MCF 10A (cell line): ENCODE data around the gene SRSF10. TPM values are rescaled to one million over a fixed set of nuclear protein-coding genes. Genes with fewer than 3 reads are reported as not detected.

Experiments
- BruUV-seq: library from RNA; stranded (reverse); fragments of 400-500 nt; replicated peaks from 2 replicates; lab custom pipeline; 2021; lab: Mats Ljungman, UMichigan
- CTCF ChIA-PET: fragments of 300-600 bp; sonication (Branson Sonifier 250); formaldehyde crosslinking; extraction: SDS; loops from one replicate; lab custom pipeline; 2021; ENCODE audit warnings: antibody characterized with exemption, inconsistent platforms; lab: Yijun Ruan, JAX
- POLR2A ChIA-PET: fragments of 300-600, 350-650 bp; sonication (Branson Sonifier 250); formaldehyde crosslinking; extraction: SDS; loops from one replicate; lab custom pipeline; 2020; ENCODE audit warnings: antibody characterized with exemption, inconsistent platforms; lab: Yijun Ruan, JAX
- DNase-seq: peaks from one replicate; pipeline ENCODE4 v3.0.0-alpha.2; 2018; ENCODE audit not compliant: unreplicated experiment
- H3K27ac Mint-ChIP-seq: one replicate; pipeline ENCODE4 v1.8.0; 2022; ENCODE audit warnings: mild to moderate bottlenecking, low read depth, mixed read lengths; ENCODE audit not compliant: unreplicated experiment
- H3K27me3 Mint-ChIP-seq: one replicate; pipeline ENCODE4 v1.8.0; 2022; ENCODE audit warnings: mixed read lengths; ENCODE audit not compliant: insufficient read depth, unreplicated experiment
- H3K36me3 Mint-ChIP-seq: one replicate; pipeline ENCODE4 v1.8.0; 2022; ENCODE audit warnings: mild to moderate bottlenecking, moderate library complexity, mixed read lengths; ENCODE audit not compliant: insufficient read depth, unreplicated experiment
- H3K4me1 Mint-ChIP-seq: one replicate; pipeline ENCODE4 v1.8.0; 2022; ENCODE audit warnings: mixed read lengths; ENCODE audit not compliant: insufficient read depth, unreplicated experiment
- H3K4me3 Mint-ChIP-seq: one replicate; pipeline ENCODE4 v1.8.0; 2022; ENCODE audit warnings: mild to moderate bottlenecking, moderate library complexity, mixed read lengths; ENCODE audit not compliant: unreplicated experiment
- H3K9me3 Mint-ChIP-seq: one replicate; pipeline ENCODE4 v1.8.0; 2022; ENCODE audit warnings: mixed read lengths; ENCODE audit not compliant: unreplicated experiment
- CTCF ChIP-seq: fragments of 200-600 bp; IDR thresholded peaks from one replicate; pipeline ENCODE4 v1.8.0; 2022; ENCODE audit warnings: antibody characterized with exemption, mild to moderate bottlenecking; ENCODE audit not compliant: unreplicated experiment
- intact Hi-C: fragments of 100-400 bp; cut with micrococcal nuclease; formaldehyde crosslinking; loops from 2 replicates; pipeline ENCODE4 v1.14.1; 2022
- total RNA-seq: library from RNA; stranded (reverse); gene quantifications from 2 replicates; pipeline ENCODE4 v1.2.3, GENCODE V29; 2022

Gene SRSF10
- total RNA-seq, 1 experiment from 2014 or later: 134 TPM

- Mint-ChIP-seq H3K4me1 (peaks cover 6% of the 10 kb centered on the region), H3K4me3 (no peak overlapping the region), H3K9me3 (no peaks in the 10 kb centered on the region), H3K36me3 (peaks cover 4% of the 10 kb centered on the region), H3K27ac (no peak overlapping the region), H3K27me3 (no peaks in the 10 kb centered on the region)
- DNase-seq: no peak
- ChIA-PET CTCF (interaction anchor here (0.5 to 1.0 kb wide), 3 partner anchors 34 to 275 kb away, joined by 3 to 4 read pairs (median 3); no protein-coding TSS in a partner anchor), POLR2A (no interaction called here)
- BruUV-seq: no TSS peak
- TF ChIP-seq CTCF: no peak
- intact Hi-C loops: no loop called here
Measured at GRCh38 chr1:23927097-23927496, 53.0 kb downstream of the SRSF10 start.

GRCh38 chr1:23925279-23925678 lies 54.8 kb downstream of the SRSF10 start:
- no peaks in the 10 kb centered on the region for H3K9me3 Mint-ChIP-seq
- DNase-seq: no peak
- ChIA-PET POLR2A (interaction anchor here (2.5 kb wide), 1 partner anchor 30 kb away, joined by 8 read pairs; no protein-coding TSS in a partner anchor), CTCF (interaction anchor here (1.2 kb wide), 1 partner anchor 154 kb away, joined by 3 read pairs; no protein-coding TSS in a partner anchor)
- intact Hi-C loops: no loop called here
- TF ChIP-seq CTCF: no peak
- H3K27ac Mint-ChIP-seq: no peak overlapping the region
- H3K27me3 Mint-ChIP-seq: no peaks in the 10 kb centered on the region
- H3K4me1 Mint-ChIP-seq: no peaks in the 10 kb centered on the region
- no peak overlapping the region for H3K4me3 Mint-ChIP-seq
- H3K36me3 Mint-ChIP-seq: peaks cover 4% of the 10 kb centered on the region
- no TSS peak for BruUV-seq

- intact Hi-C loops: no loop called here
- Mint-ChIP-seq H3K4me3 (no peak overlapping the region), H3K27me3 (no peaks in the 10 kb centered on the region), H3K27ac (no peak overlapping the region), H3K4me1 (no peaks in the 10 kb centered on the region), H3K36me3 (peaks cover 4% of the 10 kb centered on the region), H3K9me3 (no peaks in the 10 kb centered on the region)
- no TSS peak for BruUV-seq
- ChIA-PET CTCF (interaction anchor here (1.2 kb wide), 1 partner anchor 153 kb away, joined by 3 read pairs; no protein-coding TSS in a partner anchor), POLR2A (interaction anchor here (2.5 kb wide), 1 partner anchor 30 kb away, joined by 8 read pairs; no protein-coding TSS in a partner anchor)
- no peak for TF ChIP-seq CTCF
- no peak for DNase-seq
Measured at GRCh38 chr1:23924601-23925000, 55.5 kb downstream of the SRSF10 start.

GRCh38 chr1:23923592-23924499 lies 56.3 kb downstream of the SRSF10 start:
- no peak for TF ChIP-seq CTCF
- intact Hi-C loops: no loop called here
- Mint-ChIP-seq H3K27me3 (no peaks in the 10 kb centered on the region), H3K4me3 (no peak overlapping the region), H3K27ac (no peak overlapping the region), H3K4me1 (no peaks in the 10 kb centered on the region), H3K36me3 (peaks cover 4% of the 10 kb centered on the region), H3K9me3 (no peaks in the 10 kb centered on the region)
- DNase-seq: no peak
- POLR2A ChIA-PET: interaction anchor here (2.5 kb wide), 1 partner anchor 31 kb away, joined by 8 read pairs; no protein-coding TSS in a partner anchor
- CTCF ChIA-PET: interaction anchor here (0.6 to 1.2 kb wide), 3 partner anchors 65 to 153 kb away, joined by 3 to 4 read pairs (median 3); no protein-coding TSS in a partner anchor
- BruUV-seq: no TSS peak
